ENCODE results near the gene OR6F1.

The OR6F1 gene

DNA sequence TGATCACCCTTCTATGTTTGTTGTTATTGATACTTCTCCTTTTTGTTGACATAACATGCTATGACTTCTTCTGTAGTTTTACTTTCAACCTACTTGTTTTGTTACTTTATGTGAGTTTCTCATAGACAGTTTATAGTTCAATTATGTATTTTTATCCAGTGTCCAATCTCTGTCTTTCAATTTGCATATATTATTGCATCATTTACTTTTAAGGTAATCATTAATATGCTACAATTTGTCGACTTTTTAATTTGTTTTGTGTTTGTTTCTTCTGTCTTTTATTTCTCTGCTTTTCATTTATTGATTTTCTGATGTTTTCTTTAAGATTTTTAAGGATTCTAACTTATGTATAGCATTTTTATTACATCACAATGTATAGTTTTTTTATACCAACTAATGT, 47.2 kb downstream of the OR6F1 start:
- Histone ChIP-seq H3K4me3 (ENCODE audit: low read depth, low read length) (no peak overlapping the region), H3K27me3 (no peaks in the 10 kb centered on the region), H3K4me1 (no peaks in the 10 kb centered on the region), H3K9me3 (no peaks in the 10 kb centered on the region; the same call in 1 of the 2 replicates), H3K36me3 (no peaks in the 10 kb centered on the region)
- TF ChIP-seq, protein P1, sequence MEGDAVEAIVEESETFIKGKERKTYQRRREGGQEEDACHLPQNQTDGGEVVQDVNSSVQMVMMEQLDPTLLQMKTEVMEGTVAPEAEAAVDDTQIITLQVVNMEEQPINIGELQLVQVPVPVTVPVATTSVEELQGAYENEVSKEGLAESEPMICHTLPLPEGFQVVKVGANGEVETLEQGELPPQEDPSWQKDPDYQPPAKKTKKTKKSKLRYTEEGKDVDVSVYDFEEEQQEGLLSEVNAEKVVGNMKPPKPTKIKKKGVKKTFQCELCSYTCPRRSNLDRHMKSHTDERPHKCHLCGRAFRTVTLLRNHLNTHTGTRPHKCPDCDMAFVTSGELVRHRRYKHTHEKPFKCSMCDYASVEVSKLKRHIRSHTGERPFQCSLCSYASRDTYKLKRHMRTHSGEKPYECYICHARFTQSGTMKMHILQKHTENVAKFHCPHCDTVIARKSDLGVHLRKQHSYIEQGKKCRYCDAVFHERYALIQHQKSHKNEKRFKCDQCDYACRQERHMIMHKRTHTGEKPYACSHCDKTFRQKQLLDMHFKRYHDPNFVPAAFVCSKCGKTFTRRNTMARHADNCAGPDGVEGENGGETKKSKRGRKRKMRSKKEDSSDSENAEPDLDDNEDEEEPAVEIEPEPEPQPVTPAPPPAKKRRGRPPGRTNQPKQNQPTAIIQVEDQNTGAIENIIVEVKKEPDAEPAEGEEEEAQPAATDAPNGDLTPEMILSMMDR (IDR thresholded peaks at IDR 0.05; ENCODE audit: low read depth, low read length), result no peak
- DNase-seq, result no peak

Measured in BE2C (cell line).